Thoracic aorta (tissue), 2 donors: Measurements from ENCODE around the gene GALR1. TPM values are rescaled to one million over a fixed set of nuclear protein-coding genes. Genes with fewer than 3 reads are reported as not detected.

Source experiments
- total RNA-seq, 2 donors: library from RNA; depleted of rRNA; stranded (reverse); fragments of >200 nt; gene quantifications; one replicate each; pipeline versions ENCODE4 v1.1.0 to v1.2.3, GENCODE V29; 2016

GALR1 gene
- total RNA-seq, 2 donors from 2014 or later, result under 0.01 to 0.28 TPM

Other genes starting within 250 kb of the GALR1 start
- 10 to 100 TPM; 41.7 to 42.2 TPM for gene MBP, start 117.1 kb upstream of the GALR1 start, total RNA-seq